Kidney (tissue), 14 donors: ENCODE measurements around the gene SYT17. TPM values are rescaled to one million over a fixed set of nuclear protein-coding genes. Genes with fewer than 3 reads are reported as not detected.

Experiments used
- DNase-seq, 5 donors: peaks; one replicate each; pipeline ENCODE4 v3.0.0-alpha.2; 2013 to 2020
- FAIRE-seq: peaks from 2 replicates; lab custom pipeline; 2012; peaks lifted over from hg19 to GRCh38; lab: Jason Lieb, UNC
- H3K27ac ChIP-seq, 2 donors: one replicate each; pipeline ENCODE4 v1.7.0; 2013; ENCODE audit warnings: low read depth in 2 of 2, low read length in 2 of 2, inconsistent platforms in 1 of 2
- H3K27me3 ChIP-seq: one replicate; pipeline ENCODE4 v1.7.1; 2013; ENCODE audit warnings: low read length, inconsistent platforms; ENCODE audit not compliant: control insufficient read depth, insufficient read depth
- H3K36me3 ChIP-seq, 3 donors: one replicate each; pipeline versions ENCODE4 v1.7.0 to v1.7.1; 2013; ENCODE audit warnings: low read length in 3 of 3, control low read depth in 1 of 3, inconsistent platforms in 1 of 3; ENCODE audit not compliant: insufficient read depth in 3 of 3, control insufficient read depth in 2 of 3
- H3K4me1 ChIP-seq, 3 donors: one replicate each; pipeline versions ENCODE4 v1.7.0 to v1.7.1; 2013; ENCODE audit warnings: low read length in 3 of 3, inconsistent platforms in 1 of 3, low read depth in 1 of 3; ENCODE audit not compliant: control insufficient read depth in 2 of 3, insufficient read depth in 2 of 3
- H3K4me3 ChIP-seq, 3 donors: one replicate each; pipeline versions ENCODE4 v1.7.0 to v1.8.1; 2013; ENCODE audit warnings: low read length in 3 of 3, control low read depth in 1 of 3, inconsistent platforms in 1 of 3
- H3K9ac ChIP-seq, 3 donors: one replicate each; pipeline versions ENCODE4 v1.7.0 to v1.7.1; 2013; ENCODE audit warnings: low read length in 3 of 3, control low read depth in 1 of 3, inconsistent platforms in 1 of 3
- H3K9me3 ChIP-seq, 3 donors: one replicate each; pipeline versions ENCODE4 v1.7.0 to v1.7.1; 2013; ENCODE audit warnings: low read length in 3 of 3, control low read depth in 1 of 3, inconsistent platforms in 1 of 3; ENCODE audit not compliant: control insufficient read depth in 2 of 3, insufficient read depth in 1 of 3
- intact Hi-C: fragments of 100-400 bp; cut with DNase I; formaldehyde crosslinking; loops from one replicate; pipeline ENCODE4 v1.11.1; 2022
- polyA plus RNA-seq: library from polyadenylated mRNA; stranded (reverse); fragments of 350-450 nt; fragmentation: Illumina TruSeq; extraction: RNeasy Lipid Tissue Mini Kit (QIAGEN cat#74804); gene quantifications from one replicate; pipeline ENCODE4 v1.2.3, GENCODE V29; 2014; ENCODE audit warnings: low read depth, low replicate concordance; ENCODE audit not compliant: insufficient read depth
- total RNA-seq: library from RNA; stranded (reverse); fragmentation: NEBNext Ultra II Directional; extraction: Animal tissue kit (Norgen Biotek cat#: 25700); gene quantifications from one replicate; pipeline ENCODE4 v1.2.1, GENCODE V29; 2021
- TF ChIP-seq, protein P1 (sequence below): IDR thresholded peaks from 3 replicates; pipeline ENCODE4 v1.5.1; 2012; ENCODE audit warnings: mild to moderate bottlenecking, moderate library complexity, borderline replicate concordance; ENCODE audit not compliant: insufficient read depth; ENCODE audit errors: extremely low read depth
- donor health status: control.
- donor health status: control.
- donor health status: control.
- donor health status: control.
- donor health status: control.
- donor health status: DM: yes; HTN: yes; CAD: no.
- donor health status: Normal renal cell carcinoma (clear cell type).

The SYT17 gene
- total and polyA plus RNA-seq, 2 donors from 2014 or later = 5.8 to 8.8 TPM

DNA sequence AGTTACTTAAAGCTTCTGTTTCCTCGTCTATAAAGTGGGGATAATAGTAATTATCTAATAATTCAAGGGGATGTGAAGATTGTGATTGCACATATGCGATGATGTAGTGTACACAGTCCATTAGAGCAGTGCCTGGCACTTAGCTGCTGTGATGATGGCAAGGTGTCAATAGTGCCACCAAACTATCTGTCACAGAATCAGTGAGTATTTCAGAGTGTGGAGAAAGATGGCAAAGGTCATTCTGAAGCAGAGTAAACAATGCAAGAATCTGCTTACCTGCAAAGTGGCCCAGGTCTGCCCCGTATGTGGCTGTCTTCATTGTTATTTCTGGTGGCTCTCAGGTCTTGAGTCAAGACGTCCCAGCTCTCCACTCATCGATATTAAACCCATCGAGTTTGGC, 15.1 kb downstream of the SYT17 start:
- intact Hi-C loops = no loop called here
- no peak for DNase-seq
- TF ChIP-seq, protein P1, sequence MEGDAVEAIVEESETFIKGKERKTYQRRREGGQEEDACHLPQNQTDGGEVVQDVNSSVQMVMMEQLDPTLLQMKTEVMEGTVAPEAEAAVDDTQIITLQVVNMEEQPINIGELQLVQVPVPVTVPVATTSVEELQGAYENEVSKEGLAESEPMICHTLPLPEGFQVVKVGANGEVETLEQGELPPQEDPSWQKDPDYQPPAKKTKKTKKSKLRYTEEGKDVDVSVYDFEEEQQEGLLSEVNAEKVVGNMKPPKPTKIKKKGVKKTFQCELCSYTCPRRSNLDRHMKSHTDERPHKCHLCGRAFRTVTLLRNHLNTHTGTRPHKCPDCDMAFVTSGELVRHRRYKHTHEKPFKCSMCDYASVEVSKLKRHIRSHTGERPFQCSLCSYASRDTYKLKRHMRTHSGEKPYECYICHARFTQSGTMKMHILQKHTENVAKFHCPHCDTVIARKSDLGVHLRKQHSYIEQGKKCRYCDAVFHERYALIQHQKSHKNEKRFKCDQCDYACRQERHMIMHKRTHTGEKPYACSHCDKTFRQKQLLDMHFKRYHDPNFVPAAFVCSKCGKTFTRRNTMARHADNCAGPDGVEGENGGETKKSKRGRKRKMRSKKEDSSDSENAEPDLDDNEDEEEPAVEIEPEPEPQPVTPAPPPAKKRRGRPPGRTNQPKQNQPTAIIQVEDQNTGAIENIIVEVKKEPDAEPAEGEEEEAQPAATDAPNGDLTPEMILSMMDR = no peak
- Histone ChIP-seq H3K9me3 (no peaks in the 10 kb centered on the region), H3K27me3 (no peaks in the 10 kb centered on the region), H3K27ac (no peak overlapping the region), H3K36me3 (no peaks in the 10 kb centered on the region), H3K4me1 (peaks cover 0 to 2% (median 0%) of the 10 kb centered on the region in 3 donors), H3K4me3 (no peak overlapping the region), H3K9ac (no peak overlapping the region)
- no peak for FAIRE-seq

DNA sequence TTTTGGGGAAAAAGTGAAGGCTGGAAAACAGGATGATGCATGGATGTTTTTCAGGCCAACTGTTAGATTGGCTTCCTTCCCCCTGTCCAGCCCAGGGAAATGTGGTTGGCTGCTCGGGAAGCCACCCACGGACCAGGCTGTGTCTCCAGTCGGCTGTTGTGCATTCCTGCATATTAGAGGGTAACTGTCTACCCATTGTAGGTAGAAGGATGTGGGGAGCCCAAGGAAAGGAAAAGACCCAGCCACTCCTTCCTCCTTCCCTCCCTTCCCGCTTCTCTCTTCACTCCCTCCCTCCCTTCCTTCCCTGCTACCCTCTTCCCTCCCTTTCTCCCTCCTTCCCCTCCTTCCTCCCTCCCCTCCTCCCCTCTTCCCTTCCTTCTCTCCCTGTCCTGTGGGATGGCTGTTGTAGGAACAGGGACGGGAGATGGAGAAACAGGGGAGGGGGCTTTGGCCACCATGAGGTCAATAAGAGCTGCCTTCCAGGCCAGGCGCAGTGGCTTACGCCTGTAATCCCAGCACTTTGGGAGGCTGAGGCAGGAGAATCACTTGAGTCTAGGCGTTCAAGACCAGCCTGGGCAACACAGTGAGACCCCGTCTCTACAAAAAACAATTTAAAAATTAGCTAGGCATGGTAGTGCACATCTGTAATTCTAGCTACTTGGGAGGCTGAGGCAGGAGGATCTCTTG, 16.9 kb downstream of the SYT17 start:
- no peak overlapping the region for H3K4me3 ChIP-seq
- no peak for DNase-seq
- no peaks in the 10 kb centered on the region for H3K27me3 ChIP-seq
- no peak overlapping the region for H3K9ac ChIP-seq
- no peak for FAIRE-seq
- intact Hi-C loops = no loop called here
- no peaks in the 10 kb centered on the region for H3K36me3 ChIP-seq
- H3K4me1 ChIP-seq = peaks cover 0 to 2% (median 0%) of the 10 kb centered on the region in 3 donors
- TF ChIP-seq, protein P1 = no peak
- H3K9me3 ChIP-seq = no peaks in the 10 kb centered on the region
- no peak overlapping the region for H3K27ac ChIP-seq

- TF ChIP-seq, protein P1 = no peak
- no peak overlapping the region for H3K4me3 ChIP-seq
- H3K4me1 ChIP-seq = peaks cover 0 to 2% (median 0%) of the 10 kb centered on the region in 3 donors
- H3K27ac ChIP-seq = no peak overlapping the region
- H3K9ac ChIP-seq = no peak overlapping the region
- no peak for DNase-seq
- no peaks in the 10 kb centered on the region for H3K9me3 ChIP-seq
- no peaks in the 10 kb centered on the region for H3K36me3 ChIP-seq
- intact Hi-C loops = no loop called here
- no peaks in the 10 kb centered on the region for H3K27me3 ChIP-seq
- FAIRE-seq = no peak
These were observed 17.4 kb downstream of the SYT17 start for GRCh38 chr16:19185510-19185851.
